Fibroblast of villous mesenchyme (primary cell): ENCODE results near the gene COLEC11. TPM values are rescaled to one million over a fixed set of nuclear protein-coding genes. Genes with fewer than 3 reads are reported as not detected.
"Not testable (repeated sequence)": the region's sequence is repeated elsewhere in the genome, so short reads cannot be mapped to it uniquely, and the experiment has no call there.

Source experiments
- DNase-seq: peaks from one replicate; pipeline ENCODE4 v3.0.0-alpha.2; 2010; ENCODE audit warnings: low read depth
- H3K4me3 ChIP-seq: 2 replicates; pipeline ENCODE4 v1.5.1; 2011; ENCODE audit warnings: low read depth, mild to moderate bottlenecking, low read length
- total RNA-seq: library from RNA; depleted of rRNA; stranded (reverse); fragments of >200 nt; gene quantifications from 2 replicates; pipeline ENCODE4 v1.2.3, GENCODE V29; 2012
- TF ChIP-seq, protein P1 (sequence below): IDR thresholded peaks from 2 replicates; pipeline ENCODE4 v1.5.1; 2012; ENCODE audit warnings: low read depth, mild to moderate bottlenecking, low read length; ENCODE audit not compliant: insufficient read depth

Gene COLEC11
- total RNA-seq, 1 donor, result 0.43 TPM

DNA sequence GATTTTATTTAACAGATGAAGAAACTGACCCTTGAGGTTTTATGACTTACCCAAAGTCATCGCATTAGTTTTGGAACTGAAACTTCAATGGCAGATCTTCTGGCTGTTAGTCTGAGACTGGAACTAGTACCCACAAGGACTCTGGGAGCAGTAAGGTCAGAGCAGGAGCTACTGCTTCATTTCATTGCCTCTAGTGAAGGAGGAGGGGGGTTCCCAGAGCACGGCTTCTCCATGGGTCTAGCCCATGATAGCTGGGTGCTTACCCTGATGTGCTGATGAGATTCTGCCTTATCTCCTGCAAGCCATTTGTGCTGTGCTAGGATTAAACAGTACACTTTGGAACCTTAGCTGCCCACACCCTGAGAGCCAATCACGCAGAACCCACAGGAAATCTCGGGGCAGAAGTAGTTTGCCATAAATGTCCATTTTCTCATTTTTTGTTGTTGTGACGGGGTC lies 31.4 kb upstream of the COLEC11 start:
- no peak overlapping the region for H3K4me3 ChIP-seq
- DNase-seq, result no peak
- TF ChIP-seq, protein P1, sequence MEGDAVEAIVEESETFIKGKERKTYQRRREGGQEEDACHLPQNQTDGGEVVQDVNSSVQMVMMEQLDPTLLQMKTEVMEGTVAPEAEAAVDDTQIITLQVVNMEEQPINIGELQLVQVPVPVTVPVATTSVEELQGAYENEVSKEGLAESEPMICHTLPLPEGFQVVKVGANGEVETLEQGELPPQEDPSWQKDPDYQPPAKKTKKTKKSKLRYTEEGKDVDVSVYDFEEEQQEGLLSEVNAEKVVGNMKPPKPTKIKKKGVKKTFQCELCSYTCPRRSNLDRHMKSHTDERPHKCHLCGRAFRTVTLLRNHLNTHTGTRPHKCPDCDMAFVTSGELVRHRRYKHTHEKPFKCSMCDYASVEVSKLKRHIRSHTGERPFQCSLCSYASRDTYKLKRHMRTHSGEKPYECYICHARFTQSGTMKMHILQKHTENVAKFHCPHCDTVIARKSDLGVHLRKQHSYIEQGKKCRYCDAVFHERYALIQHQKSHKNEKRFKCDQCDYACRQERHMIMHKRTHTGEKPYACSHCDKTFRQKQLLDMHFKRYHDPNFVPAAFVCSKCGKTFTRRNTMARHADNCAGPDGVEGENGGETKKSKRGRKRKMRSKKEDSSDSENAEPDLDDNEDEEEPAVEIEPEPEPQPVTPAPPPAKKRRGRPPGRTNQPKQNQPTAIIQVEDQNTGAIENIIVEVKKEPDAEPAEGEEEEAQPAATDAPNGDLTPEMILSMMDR, result no peak

DNA sequence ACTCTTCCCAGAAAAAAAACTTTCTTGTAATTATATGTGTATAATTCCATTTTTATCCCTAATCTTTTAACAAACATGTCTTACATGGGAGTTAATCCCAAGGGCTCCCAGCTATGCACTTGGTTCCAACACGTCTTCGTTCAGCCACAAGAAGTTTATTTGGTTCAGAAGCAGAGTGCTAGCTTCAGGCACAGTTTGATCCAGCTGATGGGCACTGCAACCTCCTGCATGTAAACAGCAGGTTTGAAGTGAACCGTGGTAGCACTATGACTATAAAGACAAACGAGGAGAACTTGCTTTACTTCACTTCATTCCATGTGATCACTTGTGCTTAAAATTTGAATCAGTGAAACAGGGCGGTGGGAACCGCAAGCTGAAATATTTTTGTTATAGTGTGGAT lies 29.8 kb upstream of the COLEC11 start:
- TF ChIP-seq, protein P1, result no peak
- no peak for DNase-seq
- no peak overlapping the region for H3K4me3 ChIP-seq

DNA sequence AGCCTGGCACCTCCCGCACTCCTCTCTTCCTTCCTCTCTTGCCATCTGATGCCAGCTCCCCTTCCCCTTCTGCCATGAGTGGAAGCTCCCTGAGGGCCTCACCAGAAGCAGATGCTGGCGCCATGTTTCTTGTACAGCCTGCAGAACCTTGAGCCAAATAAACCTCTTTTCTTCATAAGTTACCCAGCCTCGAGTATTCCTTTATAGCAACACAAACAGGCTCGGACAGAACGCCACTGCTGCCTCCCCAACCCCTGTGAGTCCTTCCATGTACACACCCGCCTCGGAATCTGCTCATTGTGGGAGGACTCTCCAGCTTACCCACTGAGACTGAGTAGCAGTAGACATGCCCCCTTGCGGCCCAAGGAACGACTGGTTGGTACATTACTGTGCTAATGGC lies 28.1 kb upstream of the COLEC11 start:
- no peak overlapping the region for H3K4me3 ChIP-seq
- TF ChIP-seq, protein P1, result no peak
- DNase-seq, result no peak

DNA sequence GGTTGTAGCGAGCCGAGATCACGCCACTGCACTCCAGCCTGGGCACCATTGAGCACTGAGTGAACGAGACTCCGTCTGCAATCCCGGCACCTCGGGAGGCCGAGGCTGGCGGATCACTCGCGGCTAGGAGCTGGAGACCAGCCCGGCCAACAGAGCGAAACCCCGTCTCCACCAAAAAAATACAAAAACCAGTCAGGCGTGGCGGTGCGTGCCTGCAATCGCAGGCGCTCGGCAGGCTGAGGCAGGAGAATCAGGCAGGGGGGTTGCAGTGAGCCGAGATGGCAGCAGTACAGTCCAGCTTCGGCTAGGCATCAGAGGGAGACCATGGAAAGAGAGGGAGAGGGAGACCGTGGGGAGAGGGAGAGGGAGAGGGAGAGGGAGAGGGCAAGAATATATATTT lies 25.3 kb upstream of the COLEC11 start:
- not testable (repeated sequence) for DNase-seq, H3K4me3 ChIP-seq

DNA sequence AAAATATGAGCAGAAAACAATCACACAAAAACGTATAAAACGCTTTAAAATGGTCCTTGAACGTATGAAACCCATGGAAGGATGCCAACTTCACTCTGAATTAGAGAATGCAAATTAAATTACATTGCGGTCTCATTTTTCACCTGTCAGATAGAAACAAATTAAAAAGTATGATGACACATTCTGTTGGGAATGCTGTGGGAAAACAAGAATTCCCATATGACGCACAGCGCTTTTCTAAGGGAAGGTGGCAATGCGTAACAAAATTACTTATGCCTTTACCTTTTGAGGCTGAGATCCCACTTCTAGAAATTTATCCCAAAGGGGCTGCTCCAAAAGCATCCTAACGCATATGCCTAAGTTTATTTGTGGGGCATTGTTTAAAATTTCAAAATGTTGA lies 23.6 kb upstream of the COLEC11 start:
- no peak for DNase-seq
- no peak overlapping the region for H3K4me3 ChIP-seq
- TF ChIP-seq, protein P1, result no peak

DNA sequence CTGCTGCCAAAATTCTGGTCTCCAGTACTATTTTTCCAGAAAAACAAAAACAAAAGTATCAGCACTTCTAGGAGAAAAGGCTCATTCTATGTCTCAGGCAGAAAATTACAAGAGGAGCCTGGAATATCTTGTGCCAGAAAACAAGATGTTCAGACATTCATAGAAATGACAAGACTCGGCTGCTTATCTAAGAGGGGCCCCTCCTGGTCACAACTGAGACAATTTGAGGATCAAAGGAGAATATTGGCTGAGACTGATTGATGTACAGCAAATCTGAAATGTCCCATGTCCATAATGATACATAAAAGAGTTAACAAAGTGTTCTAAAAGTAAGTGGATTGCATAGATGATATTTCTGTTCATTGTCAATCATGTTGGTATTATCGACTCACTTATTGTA lies 22.3 kb upstream of the COLEC11 start:
- TF ChIP-seq, protein P1, result no peak
- DNase-seq, result no peak
- H3K4me3 ChIP-seq, result no peak overlapping the region

DNA sequence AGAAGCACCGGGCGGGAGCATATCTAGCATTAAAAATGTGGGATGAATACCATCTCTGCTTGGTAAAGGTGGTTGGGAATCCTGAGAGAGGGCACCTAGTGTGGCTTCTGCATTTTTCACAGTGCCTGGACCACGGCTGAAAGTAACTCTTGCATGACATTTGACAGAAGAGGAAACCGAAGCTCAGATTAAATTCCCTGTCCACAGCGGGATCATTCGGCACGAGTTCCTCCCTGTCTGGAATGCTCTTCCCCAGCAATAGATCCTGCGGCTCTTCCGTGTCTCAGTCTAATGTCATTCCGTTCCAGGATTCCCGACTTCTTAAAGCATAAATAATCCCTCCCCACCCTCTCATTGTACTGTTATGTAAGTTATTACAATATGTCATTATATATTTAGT lies 20.8 kb upstream of the COLEC11 start:
- peak overlapping the region; percentile 78 for H3K4me3 ChIP-seq
- no peak for DNase-seq
- TF ChIP-seq, protein P1, result no peak
